HepG2 (cell line): ENCODE measurements around the gene SMIM24. TPM values are rescaled to one million over a fixed set of nuclear protein-coding genes. Genes with fewer than 3 reads are reported as not detected.
A peak's percentile ranks its signal among the peaks of the same experiment; 100 is the strongest.

ENCODE experiments used
- ASH2L ChIP-seq: fragments of 300-600, 200-600 bp; sonication (generic); IDR thresholded peaks from 2 replicates; pipeline ENCODE4 v1.7.0; 2017; ENCODE audit warnings: low read depth, mild to moderate bottlenecking, moderate library complexity, mixed read lengths, low read length; ENCODE audit not compliant: insufficient read length
- DMAP1 ChIP-seq: IDR thresholded peaks from 2 replicates; pipeline ENCODE4 v1.6.1; 2016
- GATAD2A ChIP-seq: IDR thresholded peaks from 2 replicates; pipeline ENCODE4 v1.6.1; 2016
- GPN1 ChIP-seq: sonication (generic); formaldehyde crosslinking; IDR thresholded peaks from 2 replicates; pipeline ENCODE4 v1.5.1; 2020; ENCODE audit warnings: missing genetic modification reagents, borderline replicate concordance
- MTF1 ChIP-seq: sonication (generic); formaldehyde crosslinking; IDR thresholded peaks from 2 replicates; pipeline ENCODE4 v1.5.0; 2020; ENCODE audit warnings: missing genetic modification reagents
- PATZ1 ChIP-seq: sonication (generic); formaldehyde crosslinking; IDR thresholded peaks from 2 replicates; pipeline ENCODE4 v1.4.0; 2020; ENCODE audit warnings: missing genetic modification reagents
- SOX5 ChIP-seq: IDR thresholded peaks from 2 replicates; pipeline ENCODE4 v1.6.1; 2016; ENCODE audit warnings: borderline replicate concordance
- SRSF4 ChIP-seq: fragments of 200-400 bp; formaldehyde crosslinking; IDR thresholded peaks from one replicate; pipeline ENCODE4 v1.6.1; 2018; ENCODE audit warnings: mild to moderate bottlenecking, low read depth, low read length, moderate library complexity; ENCODE audit not compliant: poor library complexity, severe bottlenecking
- TBP ChIP-seq: sonication (generic); formaldehyde crosslinking; IDR thresholded peaks from 2 replicates; pipeline ENCODE4 v1.5.0; 2020; ENCODE audit warnings: missing genetic modification reagents
- ZC3H13 ChIP-seq: sonication (generic); formaldehyde crosslinking; IDR thresholded peaks from 2 replicates; pipeline ENCODE4 v1.8.1; 2023; ENCODE audit warnings: mild to moderate bottlenecking, missing genetic modification reagents, moderate library complexity
- ZNF234 ChIP-seq: sonication (generic); formaldehyde crosslinking; conservative IDR thresholded peaks from 2 replicates; pipeline ENCODE4 v1.5.1; 2020; ENCODE audit warnings: mild to moderate bottlenecking, missing genetic modification reagents
- ZNF276 ChIP-seq: sonication (generic); formaldehyde crosslinking; IDR thresholded peaks from 2 replicates; pipeline ENCODE4 v1.4.0; 2020; ENCODE audit warnings: mild to moderate bottlenecking, low read depth, missing genetic modification reagents
- ZNF337 ChIP-seq: sonication (generic); formaldehyde crosslinking; IDR thresholded peaks from 2 replicates; pipeline ENCODE4 v1.5.1; 2020; ENCODE audit warnings: missing genetic modification reagents, low read depth, mild to moderate bottlenecking, borderline replicate concordance
- ZNF441 ChIP-seq: sonication (generic); formaldehyde crosslinking; IDR thresholded peaks from 2 replicates; pipeline ENCODE4 v1.7.0; 2021; ENCODE audit warnings: missing genetic modification reagents, borderline replicate concordance
- ZNF549 ChIP-seq: sonication (generic); formaldehyde crosslinking; IDR thresholded peaks from 2 replicates; pipeline ENCODE4 v1.5.0; 2020; ENCODE audit warnings: missing genetic modification reagents
- ZNF550 ChIP-seq: sonication (generic); formaldehyde crosslinking; IDR thresholded peaks from 2 replicates; pipeline ENCODE4 v1.4.0; 2020; ENCODE audit warnings: mild to moderate bottlenecking, missing genetic modification reagents, borderline replicate concordance
- ZNF607 ChIP-seq: sonication (generic); formaldehyde crosslinking; IDR thresholded peaks from 2 replicates; pipeline ENCODE4 v1.5.1; 2020; ENCODE audit warnings: missing genetic modification reagents, mild to moderate bottlenecking, borderline replicate concordance
- ZNF652 ChIP-seq: IDR thresholded peaks from 2 replicates; pipeline ENCODE4 v1.6.1; 2016; ENCODE audit warnings: low read depth, borderline replicate concordance
- ZNF780A ChIP-seq: sonication (generic); formaldehyde crosslinking; IDR thresholded peaks from 2 replicates; pipeline ENCODE4 v1.8.0; 2022; ENCODE audit warnings: mild to moderate bottlenecking, missing genetic modification reagents, moderate library complexity
- polyA plus RNA-seq, 8 experiments: library from polyadenylated mRNA; depleted of rRNA in 3 of 8; stranded (reverse) in 7 of 8; unstranded in 1 of 8; fragments of >200 nt; fragmentation: Illumina TruSeq in 4 of 8; extraction: Trizol in 4 of 8; gene quantifications; 2 replicates each; pipeline versions ENCODE4 v1.2.1 to v1.2.3, GENCODE V29; 2011 to 2016; ENCODE audit warnings: low read depth in 4 of 8, missing spikeins in 1 of 8, mixed read lengths in 1 of 8; ENCODE audit not compliant: insufficient read depth in 1 of 8
- total RNA-seq, 5 experiments: library from RNA; depleted of rRNA; stranded (reverse); fragments of >200 nt; fragmentation: Illumina TruSeq; extraction: Trizol; gene quantifications; 2 replicates each; pipeline ENCODE4 v1.2.3, GENCODE V29; 2016; ENCODE audit warnings: low read depth in 1 of 5
- TF ChIP-seq, protein P1 (sequence below): sonication (generic); formaldehyde crosslinking; IDR thresholded peaks from 2 replicates; pipeline ENCODE4 v1.4.0; 2020; ENCODE audit warnings: mild to moderate bottlenecking, missing genetic modification reagents
- TF ChIP-seq, protein P2 (sequence below): sonication (generic); formaldehyde crosslinking; IDR thresholded peaks from 2 replicates; pipeline ENCODE4 v1.4.0; 2020; ENCODE audit warnings: low read depth, mild to moderate bottlenecking, missing genetic modification reagents
- TF ChIP-seq, protein P3 (sequence below): sonication (generic); formaldehyde crosslinking; IDR thresholded peaks from 2 replicates; pipeline ENCODE4 v1.5.1; 2020; ENCODE audit warnings: mild to moderate bottlenecking, moderate library complexity, missing genetic modification reagents

Gene SMIM24
- total and polyA plus RNA-seq, 2 of the 13 experiments (the other 11 are each of a cell fraction or from before 2014, with no cell fraction given), result 11.2 to 70.6 TPM

- TF ChIP-seq ZNF652, result no peak
- TF ChIP-seq PATZ1 (CRISPR knock-in tag), result peak; percentile 65; the same call in 1 of the 2 replicates
- no peak for TF ChIP-seq ZC3H13 (CRISPR knock-in tag)
- TF ChIP-seq ZNF550 (CRISPR knock-in tag), result no peak
- peak; percentile 60 for TF ChIP-seq ASH2L
- TF ChIP-seq GPN1 (CRISPR knock-in tag), result no peak
- TF ChIP-seq ZNF780A (CRISPR knock-in tag), result no peak
- TF ChIP-seq SOX5, result 0 out of 2 replicates have a peak, but pooled peaks have one; percentile 3
- TF ChIP-seq ZNF441 (CRISPR knock-in tag), result no peak
- TF ChIP-seq, protein P1, sequence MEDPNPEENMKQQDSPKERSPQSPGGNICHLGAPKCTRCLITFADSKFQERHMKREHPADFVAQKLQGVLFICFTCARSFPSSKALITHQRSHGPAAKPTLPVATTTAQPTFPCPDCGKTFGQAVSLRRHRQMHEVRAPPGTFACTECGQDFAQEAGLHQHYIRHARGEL (CRISPR knock-in tag), result no peak
- TF ChIP-seq, protein P2, sequence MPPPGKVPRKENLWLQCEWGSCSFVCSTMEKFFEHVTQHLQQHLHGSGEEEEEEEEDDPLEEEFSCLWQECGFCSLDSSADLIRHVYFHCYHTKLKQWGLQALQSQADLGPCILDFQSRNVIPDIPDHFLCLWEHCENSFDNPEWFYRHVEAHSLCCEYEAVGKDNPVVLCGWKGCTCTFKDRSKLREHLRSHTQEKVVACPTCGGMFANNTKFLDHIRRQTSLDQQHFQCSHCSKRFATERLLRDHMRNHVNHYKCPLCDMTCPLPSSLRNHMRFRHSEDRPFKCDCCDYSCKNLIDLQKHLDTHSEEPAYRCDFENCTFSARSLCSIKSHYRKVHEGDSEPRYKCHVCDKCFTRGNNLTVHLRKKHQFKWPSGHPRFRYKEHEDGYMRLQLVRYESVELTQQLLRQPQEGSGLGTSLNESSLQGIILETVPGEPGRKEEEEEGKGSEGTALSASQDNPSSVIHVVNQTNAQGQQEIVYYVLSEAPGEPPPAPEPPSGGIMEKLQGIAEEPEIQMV (CRISPR knock-in tag), result no peak
- no peak for TF ChIP-seq ZNF337 (CRISPR knock-in tag)
- 0 out of 2 replicates have a peak, but pooled peaks have one; percentile 32 for TF ChIP-seq ZNF607 (CRISPR knock-in tag)
- TF ChIP-seq MTF1, result no peak
- peak; percentile 37; the same call in 1 of the 2 replicates for TF ChIP-seq DMAP1 (CRISPR knock-in tag)
- no peak for TF ChIP-seq ZNF276 (CRISPR knock-in tag)
- TF ChIP-seq ZNF234, result no peak
- TF ChIP-seq GATAD2A (CRISPR knock-in tag), result no peak
- TF ChIP-seq, protein P3, sequence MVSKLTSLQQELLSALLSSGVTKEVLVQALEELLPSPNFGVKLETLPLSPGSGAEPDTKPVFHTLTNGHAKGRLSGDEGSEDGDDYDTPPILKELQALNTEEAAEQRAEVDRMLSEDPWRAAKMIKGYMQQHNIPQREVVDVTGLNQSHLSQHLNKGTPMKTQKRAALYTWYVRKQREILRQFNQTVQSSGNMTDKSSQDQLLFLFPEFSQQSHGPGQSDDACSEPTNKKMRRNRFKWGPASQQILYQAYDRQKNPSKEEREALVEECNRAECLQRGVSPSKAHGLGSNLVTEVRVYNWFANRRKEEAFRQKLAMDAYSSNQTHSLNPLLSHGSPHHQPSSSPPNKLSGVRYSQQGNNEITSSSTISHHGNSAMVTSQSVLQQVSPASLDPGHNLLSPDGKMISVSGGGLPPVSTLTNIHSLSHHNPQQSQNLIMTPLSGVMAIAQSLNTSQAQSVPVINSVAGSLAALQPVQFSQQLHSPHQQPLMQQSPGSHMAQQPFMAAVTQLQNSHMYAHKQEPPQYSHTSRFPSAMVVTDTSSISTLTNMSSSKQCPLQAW (CRISPR knock-in tag), result peak; percentile 89
- TF ChIP-seq SRSF4, result no peak
- TF ChIP-seq TBP, result no peak
- TF ChIP-seq ZNF549, result no peak
Observed at GRCh38 chr19:3434630-3435553, 45.4 kb downstream of the SMIM24 start (continued).
